ENCODE data around the gene CLDN7. TPM values are rescaled to one million over a fixed set of nuclear protein-coding genes. Genes with fewer than 3 reads are reported as not detected.

Gene CLDN7
- total and polyA plus RNA-seq, 4 donors: 3.0 to 35.0 (median 19.6) TPM

- no peak for DNase-seq (ENCODE audit: low spot score)
- WGBS: 88% methylated on average over 14 of the region's 14 CpGs
- Histone ChIP-seq H3K4me3 (ENCODE audit: low read depth in 1 of 3, low read length in 3 of 3) (no peak overlapping the region), H3K36me3 (ENCODE audit: control insufficient read depth in 4 of 4, insufficient read depth in 3 of 4, low read depth in 1 of 4, low read length in 3 of 4) (peaks cover 17 to 58% (median 26%) of the 10 kb centered on the region in 4 donors), H3K9ac (ENCODE audit: low read depth in 1 of 2, low read length in 2 of 2) (no peak overlapping the region), H3K9me3 (ENCODE audit: control insufficient read depth in 4 of 4, low read length in 3 of 4) (no peaks in the 10 kb centered on the region), H3K27ac (ENCODE audit: low read depth in 1 of 2, low read length in 2 of 2) (no peak overlapping the region), H3K4me1 (ENCODE audit: control insufficient read depth in 4 of 4, insufficient read depth in 4 of 4, low read length in 3 of 4) (peaks cover 6 to 25% (median 19%) of the 10 kb centered on the region in 4 donors), H3K27me3 (ENCODE audit: control insufficient read depth in 4 of 4, insufficient read depth in 4 of 4, low read length in 3 of 4) (no peaks in the 10 kb centered on the region)
- no peak for TF ChIP-seq JUND (IDR thresholded peaks at IDR 0.05)
- no peak for TF ChIP-seq ATF3 (IDR thresholded peaks at IDR 0.05)
- no peak for TF ChIP-seq EGR1 (IDR thresholded peaks at IDR 0.05; ENCODE audit: low read depth in 2 of 2)
- TF ChIP-seq RXRA (IDR thresholded peaks at IDR 0.05): no peak
- no peak for TF ChIP-seq FOXA2 (IDR thresholded peaks at IDR 0.05)
- no peak for TF ChIP-seq SP1 (IDR thresholded peaks at IDR 0.05)
- TF ChIP-seq TAF1 (conservative IDR thresholded peaks at IDR 0.05): no peak
- no peak for TF ChIP-seq HNF4G (IDR thresholded peaks at IDR 0.05)
- no peak for TF ChIP-seq HNF4A (conservative IDR thresholded peaks at IDR 0.05)
- TF ChIP-seq YY1 (IDR thresholded peaks at IDR 0.05): no peak
- no peak for TF ChIP-seq FOXA1 (IDR thresholded peaks at IDR 0.05)
- no peak for TF ChIP-seq ZBTB33 (IDR thresholded peaks at IDR 0.05)
- TF ChIP-seq REST (IDR thresholded peaks at IDR 0.05): no peak
- no peak for TF ChIP-seq CTCF (IDR thresholded peaks at IDR 0.05; ENCODE audit: low read depth, low read length, missing input control)
- no peak for TF ChIP-seq RAD21 (IDR thresholded peaks at IDR 0.05)
- no peak for TF ChIP-seq MAX (IDR thresholded peaks at IDR 0.05)
Measured at GRCh38 chr17:7228920-7229319, 33.4 kb downstream of the CLDN7 start.

All from liver (tissue), 9 donors.